Measurements from ENCODE around the gene DOCK1.

DOCK1 gene

GRCh38 chr10:127458016-127458810 is 553.0 kb downstream of the DOCK1 start:
- no peaks in the 10 kb centered on the region for H3K27me3 ChIP-seq (ENCODE audit: control insufficient read depth in 3 of 3, insufficient read depth in 3 of 3, low read depth in 1 of 3, low read length in 3 of 3)
- H3K18ac ChIP-seq (ENCODE audit: low read length), result peak overlapping the region; percentile 70
- peaks cover 0 to 2% of the 10 kb centered on the region in 2 donors for H3K36me3 ChIP-seq (replicated peaks in 1 of 2; ENCODE audit: control insufficient read depth in 2 of 2, insufficient read depth in 2 of 2, low read length in 2 of 2)
- no peak overlapping the region for H2AFZ ChIP-seq (ENCODE audit: low read length)
- no peak overlapping the region for H3K9ac ChIP-seq (ENCODE audit: low read depth, low read length, poor library complexity)
- no peak overlapping the region for H2BK12ac ChIP-seq (ENCODE audit: low read length)
- H2BK5ac ChIP-seq (ENCODE audit: low read length), result no peak overlapping the region
- H3K4me2 ChIP-seq (ENCODE audit: insufficient read depth, low read length, poor library complexity, severe bottlenecking), result no peak overlapping the region
- H3K4me1 ChIP-seq (ENCODE audit: control insufficient read depth in 2 of 2, insufficient read depth in 1 of 2, low read depth in 1 of 2, low read length in 2 of 2), result peaks cover 0 to 1% of the 10 kb centered on the region in 2 donors
- peak overlapping the region; percentile 30 for H2BK15ac ChIP-seq (ENCODE audit: low read length)
- peaks cover 0 to 10% of the 10 kb centered on the region in 2 donors for H3K9me3 ChIP-seq (replicated peaks in 1 of 2; ENCODE audit: control insufficient read depth in 2 of 2, insufficient read depth in 1 of 2, low read depth in 1 of 2, low read length in 2 of 2)
- H3K27ac ChIP-seq (replicated peaks; ENCODE audit: low read length), result no peak overlapping the region
- H3K4me3 ChIP-seq (ENCODE audit: low read length in 2 of 2), result no peak overlapping the region
- H2AK5ac ChIP-seq (ENCODE audit: low read depth, low read length), result peak overlapping the region; percentile 27
- DNase-seq (ENCODE audit: low spot score), result no peak
- H3K4ac ChIP-seq (ENCODE audit: low read length), result no peak overlapping the region
- no peaks in the 10 kb centered on the region for H3K79me1 ChIP-seq (ENCODE audit: low read depth, low read length)
- H3K23ac ChIP-seq (ENCODE audit: low read depth, low read length, poor library complexity), result no peak overlapping the region
- WGBS, 2 donors (ENCODE audit: extremely low coverage in 2 of 2, insufficient read length in 2 of 2, insufficient replicate concordance in 1 of 2), result no CpG with 5 or more reads among the region's 11 CpGs
- no peak overlapping the region for H4K8ac ChIP-seq (ENCODE audit: low read depth, low read length)
- no peak overlapping the region for H2BK120ac ChIP-seq (ENCODE audit: low read depth, low read length)
- no peak overlapping the region for H4K91ac ChIP-seq (ENCODE audit: low read depth, low read length, poor library complexity)
- H3K14ac ChIP-seq (ENCODE audit: low read length), result no peak overlapping the region

DNA sequence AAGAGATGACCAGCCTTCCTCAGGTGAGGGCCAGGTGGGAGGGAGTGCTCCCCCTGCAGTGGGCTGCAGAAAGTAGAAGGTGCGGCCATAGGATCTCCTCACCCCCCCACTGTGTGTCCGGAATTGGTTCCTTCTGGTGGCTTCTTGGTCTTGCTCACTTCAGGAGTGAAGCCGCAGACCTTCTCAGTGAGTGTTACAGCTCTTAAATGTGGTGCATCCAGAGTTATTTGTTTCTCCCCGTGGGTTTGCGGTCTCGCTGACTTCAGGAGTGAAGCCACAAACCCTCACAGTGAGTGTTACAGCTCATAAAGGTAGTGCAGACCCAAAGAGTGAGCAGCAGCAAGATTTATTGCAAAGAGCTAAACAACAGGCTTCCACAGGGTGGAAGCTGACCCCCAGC is 553.6 kb downstream of the DOCK1 start:
- H3K27me3 ChIP-seq (ENCODE audit: control insufficient read depth in 3 of 3, insufficient read depth in 3 of 3, low read depth in 1 of 3, low read length in 3 of 3), result no peaks in the 10 kb centered on the region
- no CpG with 5 or more reads among the region's 6 CpGs for WGBS, 2 donors (ENCODE audit: extremely low coverage in 2 of 2, insufficient read length in 2 of 2, insufficient replicate concordance in 1 of 2)

DNA sequence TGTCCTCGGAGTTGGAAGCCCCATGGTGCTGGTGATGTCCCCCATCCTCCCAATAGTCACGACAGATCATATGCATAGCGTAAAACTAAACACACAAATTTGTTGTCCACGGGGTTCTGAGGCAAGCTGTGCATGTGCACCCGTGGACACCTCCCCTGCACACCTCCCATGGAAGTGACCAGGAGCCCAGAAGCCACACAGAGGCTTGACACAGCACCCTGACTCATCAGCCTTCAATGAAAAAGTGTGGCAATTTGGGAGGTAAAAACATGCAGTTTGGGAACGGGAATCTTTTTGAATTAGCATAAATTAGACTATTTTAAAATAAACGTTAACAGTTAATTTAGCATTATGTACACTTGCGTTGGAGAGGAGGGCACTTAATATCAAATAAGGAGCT is 554.7 kb downstream of the DOCK1 start:
- Histone ChIP-seq H3K36me3 (replicated peaks in 1 of 2; ENCODE audit: control insufficient read depth in 2 of 2, insufficient read depth in 2 of 2, low read length in 2 of 2) (peaks cover 0 to 2% of the 10 kb centered on the region in 2 donors), H2AK5ac (ENCODE audit: low read depth, low read length) (no peak overlapping the region), H3K9me3 (replicated peaks in 1 of 2; ENCODE audit: control insufficient read depth in 2 of 2, insufficient read depth in 1 of 2, low read depth in 1 of 2, low read length in 2 of 2) (peaks cover 0 to 10% of the 10 kb centered on the region in 2 donors)

More for the DNA sequence above, 553.6 kb downstream of the DOCK1 start:
- Histone ChIP-seq H2BK12ac (ENCODE audit: low read length) (no peak overlapping the region), H2AK5ac (ENCODE audit: low read depth, low read length) (no peak overlapping the region), H3K14ac (ENCODE audit: low read length) (no peak overlapping the region), H3K27ac (replicated peaks; ENCODE audit: low read length) (no peak overlapping the region), H3K4me2 (ENCODE audit: insufficient read depth, low read length, poor library complexity, severe bottlenecking) (no peak overlapping the region), H3K4me3 (ENCODE audit: low read length in 2 of 2) (no peak overlapping the region), H3K23ac (ENCODE audit: low read depth, low read length, poor library complexity) (no peak overlapping the region), H2BK120ac (ENCODE audit: low read depth, low read length) (no peak overlapping the region), H3K9me3 (replicated peaks in 1 of 2; ENCODE audit: control insufficient read depth in 2 of 2, insufficient read depth in 1 of 2, low read depth in 1 of 2, low read length in 2 of 2) (peaks cover 0 to 10% of the 10 kb centered on the region in 2 donors), H3K79me1 (ENCODE audit: low read depth, low read length) (no peaks in the 10 kb centered on the region), H3K36me3 (replicated peaks in 1 of 2; ENCODE audit: control insufficient read depth in 2 of 2, insufficient read depth in 2 of 2, low read length in 2 of 2) (peaks cover 0 to 2% of the 10 kb centered on the region in 2 donors), H2BK15ac (ENCODE audit: low read length) (peak overlapping the region; percentile 30), H2BK5ac (ENCODE audit: low read length) (no peak overlapping the region), H4K8ac (ENCODE audit: low read depth, low read length) (no peak overlapping the region), H3K18ac (ENCODE audit: low read length) (peak overlapping the region; percentile 70), H4K91ac (ENCODE audit: low read depth, low read length, poor library complexity) (no peak overlapping the region), H3K9ac (ENCODE audit: low read depth, low read length, poor library complexity) (no peak overlapping the region), H3K4me1 (ENCODE audit: control insufficient read depth in 2 of 2, insufficient read depth in 1 of 2, low read depth in 1 of 2, low read length in 2 of 2) (peaks cover 0 to 1% of the 10 kb centered on the region in 2 donors), H2AFZ (ENCODE audit: low read length) (no peak overlapping the region), H3K4ac (ENCODE audit: low read length) (no peak overlapping the region)
- no peak for DNase-seq (ENCODE audit: low spot score)

DNA sequence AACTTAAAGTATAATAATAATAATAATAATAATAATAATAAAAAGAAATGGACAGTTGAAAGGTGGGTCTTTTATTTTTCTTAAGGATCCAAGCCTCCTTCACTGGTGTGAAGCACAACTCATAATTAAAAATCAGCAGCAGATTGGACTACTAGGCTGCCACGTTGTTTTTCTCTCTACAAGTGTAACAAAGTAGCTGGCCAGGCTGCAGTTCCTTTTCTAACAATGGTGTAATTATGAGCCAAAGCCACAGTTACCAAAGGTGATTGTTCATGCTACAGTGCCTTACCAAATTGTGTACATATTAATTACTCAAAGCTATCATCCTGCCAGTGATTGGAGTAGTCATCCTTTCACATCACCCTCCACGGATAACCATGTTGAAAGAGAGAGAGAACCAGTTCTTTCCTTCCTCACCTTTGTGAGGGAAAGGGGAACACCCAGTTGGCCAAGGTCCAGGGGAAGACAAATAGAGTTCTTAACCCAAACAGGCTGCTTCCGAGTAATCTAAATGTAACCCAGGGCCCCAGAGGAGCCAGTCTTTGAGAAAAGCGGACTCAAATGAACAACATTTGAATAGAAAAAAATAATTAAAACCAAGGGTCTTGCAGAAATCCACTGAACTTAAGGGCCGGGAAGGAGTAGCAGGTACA is 557.5 kb downstream of the DOCK1 start:
- Histone ChIP-seq H3K4me1 (ENCODE audit: control insufficient read depth in 2 of 2, insufficient read depth in 1 of 2, low read depth in 1 of 2, low read length in 2 of 2) (peaks cover 0 to 3% of the 10 kb centered on the region in 2 donors), H2AK5ac (ENCODE audit: low read depth, low read length) (no peak overlapping the region), H3K79me1 (ENCODE audit: low read depth, low read length) (no peaks in the 10 kb centered on the region), H3K27me3 (ENCODE audit: control insufficient read depth in 3 of 3, insufficient read depth in 3 of 3, low read depth in 1 of 3, low read length in 3 of 3) (peaks cover 0 to 7% (median 0%) of the 10 kb centered on the region in 3 experiments), H3K4ac (ENCODE audit: low read length) (no peak overlapping the region), H3K18ac (ENCODE audit: low read length) (no peak overlapping the region), H3K9me3 (replicated peaks in 1 of 2; ENCODE audit: control insufficient read depth in 2 of 2, insufficient read depth in 1 of 2, low read depth in 1 of 2, low read length in 2 of 2) (peaks cover 0 to 5% of the 10 kb centered on the region in 2 donors), H3K4me3 (ENCODE audit: low read length in 2 of 2) (no peak overlapping the region), H2BK12ac (ENCODE audit: low read length) (no peak overlapping the region), H3K9ac (ENCODE audit: low read depth, low read length, poor library complexity) (no peak overlapping the region), H3K27ac (replicated peaks; ENCODE audit: low read length) (no peak overlapping the region), H2BK15ac (ENCODE audit: low read length) (no peak overlapping the region), H4K8ac (ENCODE audit: low read depth, low read length) (no peak overlapping the region), H2AFZ (ENCODE audit: low read length) (no peak overlapping the region), H3K36me3 (replicated peaks in 1 of 2; ENCODE audit: control insufficient read depth in 2 of 2, insufficient read depth in 2 of 2, low read length in 2 of 2) (no peaks in the 10 kb centered on the region), H4K91ac (ENCODE audit: low read depth, low read length, poor library complexity) (no peak overlapping the region), H3K4me2 (ENCODE audit: insufficient read depth, low read length, poor library complexity, severe bottlenecking) (no peak overlapping the region), H3K23ac (ENCODE audit: low read depth, low read length, poor library complexity) (no peak overlapping the region), H2BK5ac (ENCODE audit: low read length) (no peak overlapping the region), H3K14ac (ENCODE audit: low read length) (no peak overlapping the region), H2BK120ac (ENCODE audit: low read depth, low read length) (no peak overlapping the region)
- no CpG with 5 or more reads among the region's 5 CpGs for WGBS, 2 donors (ENCODE audit: extremely low coverage in 2 of 2, insufficient read length in 2 of 2, insufficient replicate concordance in 1 of 2)
- DNase-seq (ENCODE audit: low spot score), result no peak

More for the DNA sequence above, 554.7 kb downstream of the DOCK1 start:
- no peak overlapping the region for H4K91ac ChIP-seq (ENCODE audit: low read depth, low read length, poor library complexity)
- no peak overlapping the region for H2BK5ac ChIP-seq (ENCODE audit: low read length)
- no peak overlapping the region for H2BK120ac ChIP-seq (ENCODE audit: low read depth, low read length)
- H3K4ac ChIP-seq (ENCODE audit: low read length), result no peak overlapping the region
- H2BK12ac ChIP-seq (ENCODE audit: low read length), result no peak overlapping the region
- no peak for DNase-seq (ENCODE audit: low spot score)
- peak overlapping the region; percentile 32 for H3K14ac ChIP-seq (ENCODE audit: low read length)
- no peaks in the 10 kb centered on the region for H3K27me3 ChIP-seq (ENCODE audit: control insufficient read depth in 3 of 3, insufficient read depth in 3 of 3, low read depth in 1 of 3, low read length in 3 of 3)
- no peak overlapping the region for H3K23ac ChIP-seq (ENCODE audit: low read depth, low read length, poor library complexity)
- H3K4me3 ChIP-seq (ENCODE audit: low read length in 2 of 2), result peak overlapping the region in 1 of 2 donors; percentile 39
- peaks cover 0 to 1% of the 10 kb centered on the region in 2 donors for H3K4me1 ChIP-seq (ENCODE audit: control insufficient read depth in 2 of 2, insufficient read depth in 1 of 2, low read depth in 1 of 2, low read length in 2 of 2)
- no peak overlapping the region for H3K27ac ChIP-seq (replicated peaks; ENCODE audit: low read length)
- H4K8ac ChIP-seq (ENCODE audit: low read depth, low read length), result no peak overlapping the region
- H3K79me1 ChIP-seq (ENCODE audit: low read depth, low read length), result no peaks in the 10 kb centered on the region
- no peak overlapping the region for H3K4me2 ChIP-seq (ENCODE audit: insufficient read depth, low read length, poor library complexity, severe bottlenecking)
- WGBS, 2 donors (ENCODE audit: extremely low coverage in 2 of 2, insufficient read length in 2 of 2, insufficient replicate concordance in 1 of 2), result no CpG with 5 or more reads among the region's 8 CpGs
- H2AFZ ChIP-seq (ENCODE audit: low read length), result no peak overlapping the region
- no peak overlapping the region for H2BK15ac ChIP-seq (ENCODE audit: low read length)
- no peak overlapping the region for H3K18ac ChIP-seq (ENCODE audit: low read length)
- no peak overlapping the region for H3K9ac ChIP-seq (ENCODE audit: low read depth, low read length, poor library complexity)

Data from neuronal stem cell (in vitro differentiated cells).